SK-N-SH treated with all-trans-retinoic acid at 6 μM for 48 hours (cell line): ENCODE data around the gene OSGEP.

Experiments used
- ESRRG ChIP-seq: fragments of 250-450 bp; sonication (Bioruptor Pico); IDR thresholded peaks from 2 replicates; pipeline ENCODE4 v1.6.1; 2021; ENCODE audit warnings: mild to moderate bottlenecking
- GLIS3 ChIP-seq: fragments of 250-450 bp; sonication (Bioruptor Pico); IDR thresholded peaks from 2 replicates; pipeline ENCODE4 v1.5.0; 2020; ENCODE audit warnings: mild to moderate bottlenecking, moderate library complexity
- PATZ1 ChIP-seq: fragments of 250-450 bp; sonication (Bioruptor Pico); IDR thresholded peaks from 2 replicates; pipeline ENCODE4 v1.8.0; 2020; ENCODE audit warnings: mild to moderate bottlenecking, moderate library complexity, borderline replicate concordance
- RARB ChIP-seq: fragments of 250-450 bp; sonication (Bioruptor Pico); IDR thresholded peaks from 2 replicates; pipeline ENCODE4 v1.8.0; 2021; ENCODE audit warnings: mild to moderate bottlenecking, moderate library complexity
- ZFP30 ChIP-seq: fragments of 450-650 bp; formaldehyde crosslinking; IDR thresholded peaks from 2 replicates; pipeline ENCODE4 v1.5.0; 2022; ENCODE audit warnings: mild to moderate bottlenecking, moderate library complexity
- ZNF70 ChIP-seq: fragments of 450-650 bp; formaldehyde crosslinking; IDR thresholded peaks from 2 replicates; pipeline ENCODE4 v1.5.0; 2020; ENCODE audit warnings: mild to moderate bottlenecking, moderate library complexity
- TF ChIP-seq, protein P1 (sequence below): fragments of 250-450 bp; sonication (Bioruptor Pico); IDR thresholded peaks from 2 replicates; pipeline ENCODE4 v1.5.1; 2020; ENCODE audit warnings: low read depth, mild to moderate bottlenecking, moderate library complexity

DNA sequence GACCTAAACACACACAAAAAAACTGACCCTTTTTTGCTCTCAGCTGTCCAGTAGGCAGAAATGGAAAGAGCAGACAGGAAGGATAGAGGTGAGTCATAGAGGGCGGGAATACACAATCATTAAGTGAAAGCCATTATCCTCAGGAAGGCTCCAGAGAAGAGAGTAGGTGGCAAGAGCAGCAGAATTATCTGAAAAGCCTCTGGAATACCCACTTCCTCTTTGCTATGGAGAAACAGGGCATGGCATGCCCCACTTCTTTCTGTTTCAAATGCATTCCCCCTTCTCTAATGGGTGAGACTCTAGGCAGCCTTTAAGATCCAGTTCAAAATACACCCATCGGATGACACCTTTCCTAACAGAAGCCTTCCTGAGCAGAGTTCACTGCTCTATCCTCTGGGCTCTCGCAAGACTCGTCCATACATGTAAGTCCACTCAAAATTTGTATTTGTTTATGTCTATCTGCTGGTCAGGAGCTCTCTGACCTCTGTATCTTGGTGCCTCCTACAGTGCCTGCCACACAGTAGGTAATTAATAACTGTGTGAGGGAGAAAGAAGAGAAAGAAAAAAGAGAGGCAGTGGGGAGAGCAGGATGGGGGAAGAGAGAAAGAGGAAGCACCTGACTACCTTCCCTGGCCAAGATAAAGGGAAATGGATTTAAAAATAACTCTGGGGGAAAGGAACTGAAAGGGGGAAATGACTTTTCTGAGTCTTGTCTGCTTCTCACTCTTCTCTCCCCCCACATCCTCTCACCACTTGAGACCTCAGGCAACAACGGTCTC, 27.2 kb downstream of the OSGEP start:
- TF ChIP-seq GLIS3 (CRISPR knock-in tag), result no peak
- TF ChIP-seq ZFP30 (CRISPR knock-in tag), result no peak
- no peak for TF ChIP-seq ESRRG (CRISPR knock-in tag)
- no peak for TF ChIP-seq RARB (CRISPR knock-in tag)
- no peak for TF ChIP-seq PATZ1 (CRISPR knock-in tag)
- TF ChIP-seq, protein P1, sequence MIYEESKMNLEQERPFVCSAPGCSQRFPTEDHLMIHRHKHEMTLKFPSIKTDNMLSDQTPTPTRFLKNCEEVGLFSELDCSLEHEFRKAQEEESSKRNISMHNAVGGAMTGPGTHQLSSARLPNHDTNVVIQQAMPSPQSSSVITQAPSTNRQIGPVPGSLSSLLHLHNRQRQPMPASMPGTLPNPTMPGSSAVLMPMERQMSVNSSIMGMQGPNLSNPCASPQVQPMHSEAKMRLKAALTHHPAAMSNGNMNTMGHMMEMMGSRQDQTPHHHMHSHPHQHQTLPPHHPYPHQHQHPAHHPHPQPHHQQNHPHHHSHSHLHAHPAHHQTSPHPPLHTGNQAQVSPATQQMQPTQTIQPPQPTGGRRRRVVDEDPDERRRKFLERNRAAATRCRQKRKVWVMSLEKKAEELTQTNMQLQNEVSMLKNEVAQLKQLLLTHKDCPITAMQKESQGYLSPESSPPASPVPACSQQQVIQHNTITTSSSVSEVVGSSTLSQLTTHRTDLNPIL (CRISPR knock-in tag), result no peak
- no peak for TF ChIP-seq ZNF70
